Activated gamma-delta T cell treated with anti-CD3 and anti-CD28 coated beads, Interleukin-2, amount 50 U/mL, for 16 hours (primary cell): ENCODE results near the gene ABR.
A peak's percentile ranks its signal among the peaks of the same experiment; 100 is the strongest.
"Not testable (repeated sequence)": the region's sequence is repeated elsewhere in the genome, so short reads cannot be mapped to it uniquely, and the experiment has no call there.

ENCODE experiments used
- DNase-seq: peaks from one replicate; pipeline ENCODE4 v3.0.0-alpha.2; 2020; ENCODE audit warnings: low read depth

ABR gene

GRCh38 chr17:1008008-1008761 is 171.6 kb downstream of the ABR start:
- DNase-seq: no peak

- DNase-seq: no peak
Observed at GRCh38 chr17:1007310-1008007, 172.3 kb downstream of the ABR start.

GRCh38 chr17:1006054-1006453 is 173.7 kb downstream of the ABR start:
- DNase-seq: no peak

- DNase-seq: no peak
Observed at GRCh38 chr17:1005361-1005946, 174.3 kb downstream of the ABR start.

GRCh38 chr17:1004769-1005295 is 174.9 kb downstream of the ABR start:
- no peak for DNase-seq

GRCh38 chr17:1003972-1004768 is 175.6 kb downstream of the ABR start:
- no peak for DNase-seq

- DNase-seq: no peak
Observed at GRCh38 chr17:1003633-1003971, 176.2 kb downstream of the ABR start.

GRCh38 chr17:1002771-1003555 is 176.8 kb downstream of the ABR start:
- DNase-seq: no peak

GRCh38 chr17:1002412-1002753 is 177.4 kb downstream of the ABR start:
- DNase-seq: no peak

GRCh38 chr17:1001640-1002411 is 178.0 kb downstream of the ABR start:
- no peak for DNase-seq

GRCh38 chr17:1000597-1001461 is 179.0 kb downstream of the ABR start:
- DNase-seq: no peak

- DNase-seq: no peak
Observed at GRCh38 chr17:998111-998510, 181.7 kb downstream of the ABR start.

- peak; percentile 87 for DNase-seq
Observed at GRCh38 chr17:996554-997344, 183.0 kb downstream of the ABR start, which contains the start of gene TIMM22. TIMM22 (plus strand) TSS chr17:997129; CDS start chr17:997143, 14 bp downstream.

- DNase-seq: not testable (repeated sequence)
Observed at GRCh38 chr17:995324-995723, 184.5 kb downstream of the ABR start.

GRCh38 chr17:992933-993332 is 186.8 kb downstream of the ABR start:
- DNase-seq: no peak

GRCh38 chr17:988561-988960 is 191.2 kb downstream of the ABR start:
- no peak for DNase-seq

GRCh38 chr17:987931-988330 is 191.8 kb downstream of the ABR start:
- DNase-seq: no peak

GRCh38 chr17:986322-986929 is 193.4 kb downstream of the ABR start:
- no peak for DNase-seq
